ENCODE results near the gene SGSH.
"Not testable (repeated sequence)": the region's sequence is repeated elsewhere in the genome, so short reads cannot be mapped to it uniquely, and the experiment has no call there.

The SGSH gene

DNA sequence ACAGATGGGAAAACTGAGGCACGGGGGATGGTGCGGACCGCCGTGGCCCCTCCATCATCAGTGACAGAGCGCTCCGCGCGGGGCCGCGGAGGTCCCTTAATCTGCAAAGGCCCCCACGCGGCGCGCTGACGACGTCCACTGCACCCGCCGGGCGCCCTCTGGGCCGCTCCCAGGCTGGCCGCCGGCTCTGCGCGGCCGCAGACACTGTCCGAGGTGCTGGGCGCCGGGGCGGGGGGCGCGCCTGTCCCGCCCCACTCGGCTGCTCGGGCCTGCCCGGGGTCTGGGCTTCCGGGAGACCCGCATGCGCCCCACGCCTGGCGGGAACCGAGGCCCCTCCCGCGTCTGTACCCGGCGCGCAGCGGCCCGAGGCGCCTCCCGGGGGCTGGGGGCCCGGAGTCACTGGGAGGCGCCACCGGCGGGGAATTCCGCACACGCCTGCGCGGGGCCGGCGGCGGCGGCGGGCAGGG lies 40.0 kb upstream of the SGSH start:
- TF ChIP-seq, protein P1, sequence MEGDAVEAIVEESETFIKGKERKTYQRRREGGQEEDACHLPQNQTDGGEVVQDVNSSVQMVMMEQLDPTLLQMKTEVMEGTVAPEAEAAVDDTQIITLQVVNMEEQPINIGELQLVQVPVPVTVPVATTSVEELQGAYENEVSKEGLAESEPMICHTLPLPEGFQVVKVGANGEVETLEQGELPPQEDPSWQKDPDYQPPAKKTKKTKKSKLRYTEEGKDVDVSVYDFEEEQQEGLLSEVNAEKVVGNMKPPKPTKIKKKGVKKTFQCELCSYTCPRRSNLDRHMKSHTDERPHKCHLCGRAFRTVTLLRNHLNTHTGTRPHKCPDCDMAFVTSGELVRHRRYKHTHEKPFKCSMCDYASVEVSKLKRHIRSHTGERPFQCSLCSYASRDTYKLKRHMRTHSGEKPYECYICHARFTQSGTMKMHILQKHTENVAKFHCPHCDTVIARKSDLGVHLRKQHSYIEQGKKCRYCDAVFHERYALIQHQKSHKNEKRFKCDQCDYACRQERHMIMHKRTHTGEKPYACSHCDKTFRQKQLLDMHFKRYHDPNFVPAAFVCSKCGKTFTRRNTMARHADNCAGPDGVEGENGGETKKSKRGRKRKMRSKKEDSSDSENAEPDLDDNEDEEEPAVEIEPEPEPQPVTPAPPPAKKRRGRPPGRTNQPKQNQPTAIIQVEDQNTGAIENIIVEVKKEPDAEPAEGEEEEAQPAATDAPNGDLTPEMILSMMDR (conservative IDR thresholded peaks at IDR 0.05; ENCODE audit: low read length) = no peak
- peak; percentile 71 for DNase-seq (ENCODE audit: low read depth)
- H3K4me3 ChIP-seq (ENCODE audit: low read length) = peak overlapping the region; percentile 65

DNA sequence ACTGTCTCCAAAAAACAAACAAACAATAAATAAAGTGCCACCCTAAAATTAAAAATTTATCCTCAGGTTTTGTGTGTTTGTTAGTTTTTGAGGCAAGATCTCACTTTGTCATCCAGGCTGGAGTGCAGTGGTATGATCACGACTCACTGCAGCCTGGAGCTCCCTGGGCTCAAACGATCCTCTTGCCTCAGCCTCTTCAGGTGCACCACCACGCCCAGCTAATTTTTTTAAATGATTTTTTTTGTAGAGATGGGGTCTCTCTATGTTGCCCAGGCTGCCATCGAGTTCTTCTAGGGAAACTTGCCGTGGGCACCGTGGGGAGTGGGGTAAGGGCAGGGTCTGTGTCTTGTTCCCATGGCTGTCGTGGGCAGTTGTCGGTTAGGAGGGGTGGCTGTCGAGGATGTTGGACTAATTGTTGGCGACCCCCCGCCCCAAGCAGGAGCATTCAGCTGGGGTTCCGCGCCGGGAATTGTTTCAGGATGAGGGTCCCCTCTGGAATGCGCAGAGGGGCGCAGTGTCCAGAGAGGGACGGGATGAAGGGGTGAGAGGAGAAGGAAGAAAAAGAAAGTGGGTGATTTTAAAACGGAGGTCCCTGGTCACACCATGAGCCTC lies 39.4 kb upstream of the SGSH start:
- DNase-seq (ENCODE audit: low read depth) = no peak
- TF ChIP-seq, protein P1 (conservative IDR thresholded peaks at IDR 0.05; ENCODE audit: low read length) = no peak

DNA sequence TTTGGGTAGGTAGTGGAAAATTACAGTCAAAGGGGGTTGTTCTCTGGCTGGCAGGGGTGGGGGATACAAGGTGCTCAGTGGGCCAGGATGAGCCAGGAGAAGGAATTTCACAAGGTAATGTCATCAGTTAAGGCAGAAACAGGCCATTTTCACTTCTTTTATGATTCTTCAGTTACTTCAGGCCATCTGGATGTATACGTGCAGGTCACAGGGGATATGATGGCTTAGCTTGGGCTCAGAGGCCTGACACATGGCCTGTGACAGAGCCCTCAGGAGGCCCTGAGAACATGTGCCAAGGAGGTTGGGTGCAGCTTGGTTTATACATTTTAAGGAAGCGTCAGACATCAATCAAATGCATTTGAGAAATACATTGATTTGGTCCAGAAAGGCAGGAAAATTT lies 38.2 kb upstream of the SGSH start:
- not testable (repeated sequence) for H3K4me3 ChIP-seq (ENCODE audit: low read length); DNase-seq (ENCODE audit: low read depth)

More for the DNA sequence above, 39.4 kb upstream of the SGSH start:
- peak overlapping the region; percentile 65 for H3K4me3 ChIP-seq (ENCODE audit: low read length)

DNA sequence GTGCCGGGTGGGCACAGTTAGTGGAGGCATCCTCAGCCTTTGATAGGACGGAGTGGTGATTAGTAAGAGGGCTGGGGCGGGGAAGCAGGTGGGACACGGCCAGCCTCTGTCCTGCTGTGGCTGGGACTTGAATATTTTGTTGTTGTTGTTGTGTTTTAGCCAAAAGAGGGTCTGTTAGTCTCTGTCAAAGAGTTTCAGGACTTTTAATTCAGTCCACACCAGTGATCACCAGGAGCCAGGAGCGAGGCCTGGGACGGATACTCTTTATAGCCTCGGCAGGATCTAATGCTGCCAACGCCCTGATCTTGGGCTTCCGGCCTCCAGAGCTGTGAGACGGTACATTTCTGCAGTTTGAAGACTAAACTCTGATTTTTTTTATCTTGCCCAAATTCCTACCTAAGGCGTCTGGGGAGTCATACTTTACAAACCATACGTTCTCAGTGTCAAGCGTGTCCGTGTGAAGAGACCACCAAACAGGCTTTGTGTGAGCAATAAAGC lies 37.6 kb upstream of the SGSH start:
- H3K4me3 ChIP-seq (ENCODE audit: low read length) = no peak overlapping the region
- DNase-seq (ENCODE audit: low read depth) = no peak
- TF ChIP-seq, protein P1 (conservative IDR thresholded peaks at IDR 0.05; ENCODE audit: low read length) = no peak

DNA sequence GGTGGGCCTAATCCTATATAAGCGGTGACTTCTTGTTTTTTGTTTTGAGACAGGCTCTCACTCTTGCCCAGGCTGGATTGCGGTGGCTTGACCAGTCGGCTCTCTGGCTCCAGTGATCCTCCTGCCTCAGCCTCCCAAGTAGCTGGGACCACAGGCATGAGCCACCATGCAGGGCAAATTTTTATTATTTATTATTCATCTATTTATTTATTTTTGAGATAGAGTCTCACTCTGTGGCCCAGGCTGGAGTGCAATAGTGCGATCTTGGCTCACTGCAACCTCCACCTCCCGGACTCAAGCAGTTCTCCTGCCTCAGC lies 35.9 kb upstream of the SGSH start:
- no peak for DNase-seq (ENCODE audit: low read depth)
- no peak overlapping the region for H3K4me3 ChIP-seq (ENCODE audit: low read length)
- TF ChIP-seq, protein P1 (conservative IDR thresholded peaks at IDR 0.05; ENCODE audit: low read length) = no peak

DNA sequence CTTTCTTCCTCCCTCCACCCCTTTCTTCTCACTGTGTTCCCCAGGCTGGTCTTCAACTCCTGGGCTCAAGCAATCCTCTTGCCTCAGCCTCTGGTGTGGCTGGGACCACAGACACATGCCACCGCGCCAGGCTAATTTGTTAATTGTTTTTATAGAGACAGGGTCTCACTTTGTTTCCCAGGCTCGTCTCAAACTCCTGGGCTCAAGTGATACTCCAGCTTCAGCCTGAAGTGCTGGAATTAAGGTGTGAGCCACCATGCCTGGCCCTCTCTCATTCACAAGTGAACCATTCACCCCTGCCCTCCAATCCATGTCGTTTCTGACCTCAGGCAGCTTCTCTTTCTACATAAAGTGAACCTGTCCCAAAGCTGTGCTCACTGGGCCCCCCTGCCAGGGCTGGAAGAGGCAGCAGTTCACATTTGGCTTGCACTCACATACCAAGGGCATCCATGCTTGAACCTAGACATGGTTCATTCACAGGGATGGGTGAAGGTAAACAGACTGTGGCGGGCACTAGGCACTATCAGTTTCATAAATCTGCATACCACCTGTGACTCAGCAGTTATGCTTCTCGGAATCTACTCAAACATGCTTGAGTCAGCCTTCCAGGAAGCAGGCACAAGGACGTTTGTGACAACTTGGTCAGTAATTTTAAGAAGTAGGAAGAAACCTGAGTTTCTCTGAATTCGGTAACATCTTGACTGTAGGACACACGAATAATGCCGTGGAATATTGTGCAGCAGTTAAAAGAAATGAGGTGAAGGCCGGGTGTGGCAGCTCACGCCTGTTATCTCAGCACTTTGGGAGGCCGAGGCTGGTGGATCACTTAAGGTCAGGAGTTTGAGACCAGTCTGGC lies 34.5 kb upstream of the SGSH start:
- TF ChIP-seq, protein P1 (conservative IDR thresholded peaks at IDR 0.05; ENCODE audit: low read length) = no peak
- no peak overlapping the region for H3K4me3 ChIP-seq (ENCODE audit: low read length)
- peak; percentile 93 for DNase-seq (ENCODE audit: low read depth)

DNA sequence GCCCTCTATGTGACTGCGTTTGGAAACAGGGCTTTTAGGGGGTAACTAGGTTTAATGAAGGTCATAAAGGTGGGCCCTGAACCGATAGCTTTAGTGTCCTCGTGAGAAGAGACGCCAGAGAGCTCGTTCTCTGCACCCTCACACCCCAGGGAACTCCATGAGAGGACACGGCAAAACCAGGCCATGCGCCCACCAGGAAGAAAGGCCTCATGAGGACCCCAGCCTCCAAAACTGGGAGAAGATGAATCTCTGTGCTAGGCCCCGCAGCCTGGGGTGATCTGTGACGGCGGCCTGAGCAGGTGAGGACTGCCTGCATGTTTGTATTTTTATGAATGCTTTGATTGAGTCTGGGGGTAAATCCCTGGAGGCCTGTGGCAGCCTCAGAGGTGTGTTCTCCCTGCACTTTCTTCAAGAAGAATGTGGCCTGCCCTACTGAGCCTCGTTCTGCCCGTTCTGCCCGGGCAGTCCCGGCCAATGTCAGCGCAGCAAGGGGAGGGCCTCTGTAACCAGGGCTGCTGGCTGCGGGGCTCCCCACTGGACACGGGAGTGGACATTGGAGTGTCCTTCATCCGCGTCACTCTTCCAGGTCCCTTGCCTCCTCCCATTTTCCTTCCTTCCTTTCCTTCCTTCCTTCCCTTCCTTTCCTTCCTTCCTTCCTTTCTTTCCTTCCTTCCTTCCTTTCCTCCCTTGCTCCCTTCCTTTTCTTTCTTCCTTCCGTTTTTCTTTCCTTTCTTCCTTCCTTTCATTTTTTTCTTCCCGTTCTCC lies 33.7 kb upstream of the SGSH start:
- H3K4me3 ChIP-seq (ENCODE audit: low read length) = no peak overlapping the region
- no peak for DNase-seq (ENCODE audit: low read depth)
- TF ChIP-seq, protein P1 (conservative IDR thresholded peaks at IDR 0.05; ENCODE audit: low read length) = no peak

Measured in AG10803 (cell line).